Peyer's patch (tissue), 4 donors: ENCODE data around the gene CNPY1.

Experiments
- POLR2A ChIP-seq, 2 donors: fragments of 450-650 bp; IDR thresholded peaks; one replicate each; pipeline ENCODE4 v1.5.1; 2017; ENCODE audit warnings: antibody characterized with exemption in 2 of 2, mild to moderate bottlenecking in 2 of 2, moderate library complexity in 2 of 2
- TF ChIP-seq, protein P1 (sequence below), 6 experiments: fragments of 450-650 bp in 4 of 6; fragments of 200-600 bp in 2 of 6; sonication (generic) in 1 of 6; IDR thresholded peaks; one replicate each; pipeline ENCODE4 v1.5.1; 2017 to 2019; ENCODE audit warnings: antibody characterized with exemption in 6 of 6, mild to moderate bottlenecking in 3 of 6, moderate library complexity in 1 of 6

DNA sequence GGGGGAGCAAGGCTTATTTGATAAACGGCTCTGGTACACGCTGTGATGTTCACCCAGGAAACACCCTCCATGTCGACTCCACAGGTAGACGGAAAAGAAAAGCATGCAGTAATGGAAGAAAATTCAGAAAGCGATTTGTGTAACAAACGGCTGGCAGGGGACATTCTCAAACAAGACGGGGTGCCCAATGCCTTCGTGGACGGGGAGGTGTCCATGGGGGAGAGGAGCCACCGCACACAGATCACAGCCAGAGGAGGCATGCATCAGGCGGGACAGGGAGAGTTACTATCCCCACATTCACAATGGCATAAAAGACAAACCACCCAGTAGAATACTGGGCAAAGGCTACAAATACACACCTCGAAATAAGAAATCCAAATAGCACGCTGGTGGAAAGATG is 20.1 kb downstream of the CNPY1 start:
- TF ChIP-seq, protein P1, sequence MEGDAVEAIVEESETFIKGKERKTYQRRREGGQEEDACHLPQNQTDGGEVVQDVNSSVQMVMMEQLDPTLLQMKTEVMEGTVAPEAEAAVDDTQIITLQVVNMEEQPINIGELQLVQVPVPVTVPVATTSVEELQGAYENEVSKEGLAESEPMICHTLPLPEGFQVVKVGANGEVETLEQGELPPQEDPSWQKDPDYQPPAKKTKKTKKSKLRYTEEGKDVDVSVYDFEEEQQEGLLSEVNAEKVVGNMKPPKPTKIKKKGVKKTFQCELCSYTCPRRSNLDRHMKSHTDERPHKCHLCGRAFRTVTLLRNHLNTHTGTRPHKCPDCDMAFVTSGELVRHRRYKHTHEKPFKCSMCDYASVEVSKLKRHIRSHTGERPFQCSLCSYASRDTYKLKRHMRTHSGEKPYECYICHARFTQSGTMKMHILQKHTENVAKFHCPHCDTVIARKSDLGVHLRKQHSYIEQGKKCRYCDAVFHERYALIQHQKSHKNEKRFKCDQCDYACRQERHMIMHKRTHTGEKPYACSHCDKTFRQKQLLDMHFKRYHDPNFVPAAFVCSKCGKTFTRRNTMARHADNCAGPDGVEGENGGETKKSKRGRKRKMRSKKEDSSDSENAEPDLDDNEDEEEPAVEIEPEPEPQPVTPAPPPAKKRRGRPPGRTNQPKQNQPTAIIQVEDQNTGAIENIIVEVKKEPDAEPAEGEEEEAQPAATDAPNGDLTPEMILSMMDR (IDR thresholded peaks at IDR 0.05) = no peak
- no peak for TF ChIP-seq POLR2A (IDR thresholded peaks at IDR 0.05)
